Mucosa of descending colon (tissue), 3 donors: ENCODE data around the gene BLVRA. TPM values are rescaled to one million over a fixed set of nuclear protein-coding genes. Genes with fewer than 3 reads are reported as not detected.

Source experiments
- ATAC-seq: fragments of 200-7000 bp; cut with Tn5 transposase; one replicate; pipeline ENCODE4 v1.9.1; 2020; ENCODE audit warnings: mild to moderate bottlenecking, moderate library complexity
- DNase-seq, 3 donors: peaks; one replicate each; pipeline ENCODE4 v3.0.0-alpha.2; 2020
- H3K36me3 ChIP-seq: fragments of 200-600 bp; one replicate; pipeline ENCODE4 v1.8.0; 2021; ENCODE audit warnings: low read depth, mild to moderate bottlenecking
- H3K4me1 ChIP-seq: fragments of 200-600 bp; one replicate; pipeline ENCODE4 v1.8.0; 2021; ENCODE audit warnings: low read depth, mild to moderate bottlenecking
- H3K4me3 ChIP-seq: fragments of 200-600 bp; one replicate; pipeline ENCODE4 v1.8.0; 2021; ENCODE audit warnings: mild to moderate bottlenecking
- H3K9me3 ChIP-seq: fragments of 200-600 bp; one replicate; pipeline ENCODE4 v1.8.0; 2021; ENCODE audit warnings: mild to moderate bottlenecking
- intact Hi-C, 2 donors: fragments of 100-400 bp; cut with DNase I in 1 of 2; cut with micrococcal nuclease in 1 of 2; formaldehyde crosslinking; loops; one replicate each; pipeline versions ENCODE4 v1.11.0 to v1.11.1; 2022; cut with DNase I, micrococcal nuclease
- total RNA-seq, 3 donors: library from RNA; stranded (reverse); fragmentation: NEBNext Ultra II Directional in 2 of 3; extraction: Animal tissue kit (Norgen Biotek cat#: 25700) in 2 of 3; gene quantifications; one replicate each; pipeline versions ENCODE4 v1.2.1 to v1.2.4, GENCODE V29; 2021 to 2023
- TF ChIP-seq, protein P1 (sequence below): fragments of 200-600 bp; IDR thresholded peaks from one replicate; pipeline ENCODE4 v1.8.0; 2022; ENCODE audit warnings: antibody characterized with exemption, mild to moderate bottlenecking
- donor health status: DM: no; HTN: no; CAD: no; lungs with moderate emphysema.
- donor health status: DM: no; HTN: no; CAD: no.
- donor health status: DM: no; HTN: yes; CAD: no.

The BLVRA gene
- total RNA-seq, 3 donors from 2014 or later = 8.1 to 55.4 (median 12.9) TPM

DNA sequence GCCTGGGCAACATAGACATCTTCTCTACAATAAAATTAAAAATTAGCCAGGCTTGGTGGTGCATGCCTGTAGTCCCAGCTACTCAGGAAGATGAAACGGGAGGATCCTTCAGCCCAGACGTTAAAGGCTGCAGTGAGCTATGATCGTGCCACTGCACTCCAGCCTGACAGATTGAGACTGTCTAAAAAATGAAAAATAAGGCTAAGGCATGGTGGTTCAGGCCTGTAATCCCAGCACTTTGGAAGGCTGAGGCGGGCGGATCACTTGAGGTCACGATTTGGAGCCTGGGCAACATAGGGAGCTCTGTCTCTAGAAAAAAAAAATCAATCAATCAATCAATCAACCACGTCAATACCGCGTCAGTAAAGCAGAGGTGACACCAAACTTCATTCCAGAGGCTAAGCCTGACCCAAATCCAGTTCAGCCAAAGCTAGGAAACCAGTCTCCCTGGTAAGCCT, 79.8 kb downstream of the BLVRA start:
- ATAC-seq = no peak
- Histone ChIP-seq H3K4me1 (no peaks in the 10 kb centered on the region), H3K9me3 (no peaks in the 10 kb centered on the region), H3K4me3 (no peak overlapping the region), H3K36me3 (no peaks in the 10 kb centered on the region)
- intact Hi-C loops = loop anchor here (5.0 to 10.0 kb wide), 3 partner anchors 113 to 256 kb away; partner anchors contain the start of genes COA1 (in 2 of the 2) and STK17A (in 2 of the 2)
- DNase-seq = no peak
- TF ChIP-seq, protein P1, sequence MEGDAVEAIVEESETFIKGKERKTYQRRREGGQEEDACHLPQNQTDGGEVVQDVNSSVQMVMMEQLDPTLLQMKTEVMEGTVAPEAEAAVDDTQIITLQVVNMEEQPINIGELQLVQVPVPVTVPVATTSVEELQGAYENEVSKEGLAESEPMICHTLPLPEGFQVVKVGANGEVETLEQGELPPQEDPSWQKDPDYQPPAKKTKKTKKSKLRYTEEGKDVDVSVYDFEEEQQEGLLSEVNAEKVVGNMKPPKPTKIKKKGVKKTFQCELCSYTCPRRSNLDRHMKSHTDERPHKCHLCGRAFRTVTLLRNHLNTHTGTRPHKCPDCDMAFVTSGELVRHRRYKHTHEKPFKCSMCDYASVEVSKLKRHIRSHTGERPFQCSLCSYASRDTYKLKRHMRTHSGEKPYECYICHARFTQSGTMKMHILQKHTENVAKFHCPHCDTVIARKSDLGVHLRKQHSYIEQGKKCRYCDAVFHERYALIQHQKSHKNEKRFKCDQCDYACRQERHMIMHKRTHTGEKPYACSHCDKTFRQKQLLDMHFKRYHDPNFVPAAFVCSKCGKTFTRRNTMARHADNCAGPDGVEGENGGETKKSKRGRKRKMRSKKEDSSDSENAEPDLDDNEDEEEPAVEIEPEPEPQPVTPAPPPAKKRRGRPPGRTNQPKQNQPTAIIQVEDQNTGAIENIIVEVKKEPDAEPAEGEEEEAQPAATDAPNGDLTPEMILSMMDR = no peak

DNA sequence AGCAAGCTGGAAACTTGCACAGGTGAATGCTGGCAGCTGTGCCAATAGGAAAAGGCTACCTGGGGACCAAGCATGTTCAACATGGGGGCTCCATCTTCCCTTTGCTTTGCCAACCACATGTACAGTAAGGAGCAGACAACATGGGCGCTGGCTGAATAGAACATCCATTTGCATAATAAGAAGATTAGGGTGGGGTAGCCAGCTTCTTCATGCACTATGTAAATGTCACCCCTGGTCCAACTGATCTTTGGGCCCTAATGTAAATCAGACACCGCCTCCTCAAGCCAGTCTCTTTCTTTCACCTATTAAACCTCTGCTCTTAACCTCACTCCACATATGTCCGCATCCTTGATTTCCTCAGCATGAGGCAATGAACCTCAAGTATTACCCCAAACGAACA, 84.8 kb downstream of the BLVRA start:
- intact Hi-C loops = no loop called here
- no peak for ATAC-seq
- TF ChIP-seq, protein P1 = no peak

DNA sequence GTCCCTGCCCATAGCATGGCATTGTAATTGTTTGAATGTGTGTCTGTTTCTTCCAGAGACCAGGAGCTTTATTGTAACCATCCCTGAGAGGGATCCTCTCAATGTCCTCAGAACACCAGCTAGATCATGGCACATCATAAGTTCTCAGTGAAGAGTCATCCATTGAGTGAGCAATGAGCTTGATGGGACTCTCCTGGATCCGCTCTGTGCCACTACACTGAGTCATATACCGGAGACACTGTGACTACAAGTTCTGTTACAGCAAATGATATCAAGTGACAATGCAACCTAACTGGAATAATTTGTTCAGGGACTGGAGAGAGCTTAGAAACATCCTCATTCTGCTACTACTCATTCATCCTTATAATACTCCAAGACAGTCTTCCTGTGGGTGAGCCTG, 85.8 kb downstream of the BLVRA start:
- DNase-seq (no peak), ATAC-seq (no peak)
- Histone ChIP-seq H3K36me3 (no peaks in the 10 kb centered on the region), H3K4me3 (no peak overlapping the region), H3K4me1 (no peaks in the 10 kb centered on the region), H3K9me3 (no peaks in the 10 kb centered on the region)
- intact Hi-C loops = no loop called here
- TF ChIP-seq, protein P1 = no peak

More for the DNA sequence above, 84.8 kb downstream of the BLVRA start:
- Histone ChIP-seq H3K36me3 (no peaks in the 10 kb centered on the region), H3K4me3 (no peak overlapping the region), H3K4me1 (no peaks in the 10 kb centered on the region), H3K9me3 (no peaks in the 10 kb centered on the region)
- no peak for DNase-seq

DNA sequence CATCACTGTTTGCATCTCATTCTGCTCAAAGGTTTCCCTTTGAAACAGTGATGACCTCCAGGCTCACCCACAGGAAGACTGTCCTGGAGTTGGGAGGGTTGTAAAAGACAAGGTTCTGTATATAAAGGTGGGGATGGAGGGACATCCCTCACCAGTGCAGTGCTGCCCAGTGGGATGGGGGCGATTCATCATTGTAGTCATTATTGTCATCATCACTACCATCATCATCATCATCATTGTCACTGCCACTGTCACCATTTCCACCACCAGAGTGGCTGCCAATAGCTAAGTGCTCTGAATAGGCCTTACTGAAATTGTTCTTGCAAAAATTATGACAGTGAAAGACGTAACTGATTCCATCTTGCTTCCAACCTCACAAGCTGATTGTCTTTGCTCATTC, 86.2 kb downstream of the BLVRA start:
- no peak overlapping the region for H3K4me3 ChIP-seq
- H3K9me3 ChIP-seq = no peaks in the 10 kb centered on the region
- TF ChIP-seq, protein P1 = no peak
- no peaks in the 10 kb centered on the region for H3K4me1 ChIP-seq
- ATAC-seq (no peak), DNase-seq (no peak)
- H3K36me3 ChIP-seq = no peaks in the 10 kb centered on the region
- intact Hi-C loops = no loop called here

DNA sequence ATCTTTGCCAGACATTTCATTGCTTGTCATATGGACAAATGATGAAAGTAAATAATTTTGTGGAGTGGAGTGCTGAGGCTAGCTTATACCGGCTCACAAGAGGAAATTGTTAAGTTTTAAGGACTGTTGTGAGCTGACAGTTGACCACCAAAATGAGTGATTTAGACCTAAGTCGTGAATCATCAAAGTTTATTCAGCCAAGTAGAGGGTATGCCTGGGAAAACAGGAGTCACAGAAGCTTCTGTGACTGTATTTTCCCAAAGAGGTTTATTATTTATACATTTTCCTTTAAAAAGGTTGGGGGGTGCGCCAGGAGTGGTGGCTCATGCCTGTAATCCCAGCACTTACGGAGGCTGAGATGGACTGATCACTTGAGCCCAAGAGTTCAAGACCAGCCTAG, 89.0 kb downstream of the BLVRA start:
- H3K4me3 ChIP-seq = no peak overlapping the region
- intact Hi-C loops = no loop called here
- DNase-seq (no peak), ATAC-seq (no peak)
- no peaks in the 10 kb centered on the region for H3K9me3 ChIP-seq
- H3K36me3 ChIP-seq = no peaks in the 10 kb centered on the region
- TF ChIP-seq, protein P1 = no peak
- H3K4me1 ChIP-seq = no peaks in the 10 kb centered on the region

DNA sequence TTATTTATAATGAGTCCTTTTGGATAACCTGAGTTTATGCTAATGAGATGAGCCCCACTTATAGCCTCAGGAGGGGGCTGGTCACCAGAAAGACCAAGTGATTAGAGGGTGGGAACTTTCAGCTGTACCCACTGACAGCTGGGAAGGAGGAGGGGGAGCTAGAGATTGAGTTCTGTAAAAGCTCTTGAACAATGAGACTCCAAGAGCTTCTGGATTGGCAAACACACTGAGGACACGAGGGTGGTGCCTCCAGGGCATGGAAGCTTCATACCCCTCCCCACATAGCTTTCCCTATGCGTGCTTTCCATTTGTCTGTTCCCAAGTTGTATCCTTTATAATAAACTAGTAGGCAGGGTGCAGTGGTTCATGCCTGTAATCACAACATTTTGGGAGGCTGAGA, 90.6 kb downstream of the BLVRA start:
- H3K4me3 ChIP-seq = no peak overlapping the region
- DNase-seq (no peak), ATAC-seq (no peak)
- H3K9me3 ChIP-seq = no peaks in the 10 kb centered on the region
- H3K4me1 ChIP-seq = no peaks in the 10 kb centered on the region
- intact Hi-C loops = no loop called here
- H3K36me3 ChIP-seq = no peaks in the 10 kb centered on the region
- TF ChIP-seq, protein P1 = no peak
